ENCODE measurements around the gene LOC128125822.
A peak's percentile ranks its signal among the peaks of the same experiment; 100 is the strongest.

Gene LOC128125822

GRCh38 chr6:63597141-63598048 is 25.1 kb downstream of the LOC128125822 start:
- intact Hi-C loops (cut with micrococcal nuclease) = loop anchor here (1.0 to 5.0 kb wide), 7 partner anchors 25 to 290 kb away; partner anchors contain the start of genes LOC128125822, PHF3 and PTP4A1
- Mint-ChIP-seq H3K9me3 (no peaks in the 10 kb centered on the region), H3K4me3 (peak overlapping the region; percentile 84), H3K27ac (no peak overlapping the region), H3K36me3 (ENCODE audit: low read depth) (no peaks in the 10 kb centered on the region), H3K27me3 (peaks cover 2% of the 10 kb centered on the region), H3K4me1 (peaks cover 13% of the 10 kb centered on the region)
- POLR2A ChIA-PET = interaction anchor here (1.7 to 2.1 kb wide), 2 partner anchors 24 to 39 kb away, joined by 8 to 15 read pairs; partner anchors contain the start of gene PHF3
- ATAC-seq (ENCODE audit: low read depth) = no peak
- DNase-seq = no peak
- no peak for TF ChIP-seq CTCF (IDR thresholded peaks at IDR 0.05)
- CTCF ChIA-PET = interaction anchor here (1.1 to 6.1 kb wide), 12 partner anchors 13 to 245 kb away, joined by 3 to 169 read pairs (median 8); partner anchors contain the start of gene PHF3

GRCh38 chr6:63598049-63599036 is 26.1 kb downstream of the LOC128125822 start:
- ATAC-seq (ENCODE audit: low read depth) = peak; percentile 100
- Mint-ChIP-seq H3K36me3 (ENCODE audit: low read depth) (no peaks in the 10 kb centered on the region), H3K4me1 (peaks cover 13% of the 10 kb centered on the region), H3K27me3 (no peaks in the 10 kb centered on the region), H3K9me3 (no peaks in the 10 kb centered on the region), H3K27ac (peak overlapping the region; percentile 35), H3K4me3 (peak overlapping the region; percentile 84)
- ChIA-PET CTCF (interaction anchor here (0.6 to 6.1 kb wide), 25 partner anchors 10 to 246 kb away, joined by 3 to 169 read pairs (median 5); partner anchors contain the start of gene PHF3), POLR2A (interaction anchor here (0.6 to 2.1 kb wide), 6 partner anchors 16 to 246 kb away, joined by 3 to 15 read pairs (median 5); partner anchors contain the start of gene PHF3)
- intact Hi-C loops (cut with micrococcal nuclease) = loop anchor here (1.0 to 5.0 kb wide), 7 partner anchors 26 to 291 kb away; partner anchors contain the start of genes LOC128125822, PHF3 and PTP4A1
- peak; percentile 53 for DNase-seq
- peak; percentile 58 for TF ChIP-seq CTCF (IDR thresholded peaks at IDR 0.05)

GRCh38 chr6:63599243-63599642 is 27.0 kb downstream of the LOC128125822 start:
- intact Hi-C loops (cut with micrococcal nuclease) = loop anchor here (5.0 kb wide), 1 partner anchor 68 kb away; no protein-coding TSS in a partner anchor
- H3K9me3 Mint-ChIP-seq = no peaks in the 10 kb centered on the region
- H3K36me3 Mint-ChIP-seq (ENCODE audit: low read depth) = no peaks in the 10 kb centered on the region
- no peaks in the 10 kb centered on the region for H3K27me3 Mint-ChIP-seq
- peak overlapping the region; percentile 84 for H3K4me3 Mint-ChIP-seq
- ATAC-seq (ENCODE audit: low read depth) (no peak), DNase-seq (no peak)
- H3K27ac Mint-ChIP-seq = no peak overlapping the region
- peaks cover 13% of the 10 kb centered on the region for H3K4me1 Mint-ChIP-seq
- TF ChIP-seq CTCF (IDR thresholded peaks at IDR 0.05) = no peak
- POLR2A ChIA-PET = interaction anchor here (1.1 to 2.1 kb wide), 4 partner anchors 26 to 246 kb away, joined by 3 to 15 read pairs (median 4); partner anchors contain the start of gene PHF3
- CTCF ChIA-PET = interaction anchor here (1.0 to 6.1 kb wide), 19 partner anchors 9 to 247 kb away, joined by 3 to 169 read pairs (median 6); partner anchors contain the start of gene PHF3

- POLR2A ChIA-PET = no interaction called here
- H3K4me1 Mint-ChIP-seq = peaks cover 13% of the 10 kb centered on the region
- no peaks in the 10 kb centered on the region for H3K27me3 Mint-ChIP-seq
- DNase-seq = no peak
- CTCF ChIA-PET = interaction anchor here (0.7 to 6.1 kb wide), 3 partner anchors 35 to 162 kb away, joined by 3 to 169 read pairs (median 12); partner anchors contain the start of gene PHF3
- no peaks in the 10 kb centered on the region for H3K36me3 Mint-ChIP-seq (ENCODE audit: low read depth)
- no peak overlapping the region for H3K4me3 Mint-ChIP-seq
- intact Hi-C loops (cut with micrococcal nuclease) = no loop called here
- no peak overlapping the region for H3K27ac Mint-ChIP-seq
- no peak for ATAC-seq (ENCODE audit: low read depth)
- no peaks in the 10 kb centered on the region for H3K9me3 Mint-ChIP-seq
- TF ChIP-seq CTCF (IDR thresholded peaks at IDR 0.05) = no peak
Measured at GRCh38 chr6:63600136-63600535, 27.9 kb downstream of the LOC128125822 start.
